SU-DHL-6 (cell line): ENCODE results near the gene CBFB.

Experiments
- EZH2phosphoT487 ChIP-seq: fragments of 200-600 bp; sonication (generic), shearing (Covaris generic); conservative IDR thresholded peaks from 2 replicates; pipeline ENCODE4 v1.6.1; 2018; ENCODE audit warnings: mild to moderate bottlenecking, antibody characterized with exemption, low read length, moderate library complexity, mixed read lengths
- TF ChIP-seq, protein P1 (sequence below): fragments of 200-600 bp; sonication (generic); IDR thresholded peaks from one replicate; pipeline ENCODE4 v1.5.1; 2017; ENCODE audit warnings: antibody characterized with exemption, mild to moderate bottlenecking, low read length, moderate library complexity; ENCODE audit not compliant: insufficient read depth, poor library complexity, severe bottlenecking

DNA sequence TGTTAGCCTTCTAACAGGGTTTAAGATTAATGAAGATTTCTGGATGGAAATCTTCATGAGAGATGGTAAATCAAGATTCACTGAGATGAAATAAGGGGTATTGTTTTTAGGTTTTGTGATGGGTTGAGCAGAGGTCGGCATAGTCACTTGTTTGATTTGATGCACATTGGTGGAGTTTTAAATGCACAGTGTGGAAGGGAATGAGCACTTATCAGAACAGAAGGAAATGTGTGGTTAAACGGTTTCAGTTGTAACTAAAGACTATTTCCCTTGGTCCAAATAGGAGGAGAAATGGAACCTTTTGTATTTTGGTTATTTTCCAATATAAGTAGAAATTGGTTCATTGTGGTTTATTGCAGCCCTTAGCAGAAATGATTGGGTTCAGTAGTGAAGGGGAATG is 34.1 kb downstream of the CBFB start:
- TF ChIP-seq, protein P1, sequence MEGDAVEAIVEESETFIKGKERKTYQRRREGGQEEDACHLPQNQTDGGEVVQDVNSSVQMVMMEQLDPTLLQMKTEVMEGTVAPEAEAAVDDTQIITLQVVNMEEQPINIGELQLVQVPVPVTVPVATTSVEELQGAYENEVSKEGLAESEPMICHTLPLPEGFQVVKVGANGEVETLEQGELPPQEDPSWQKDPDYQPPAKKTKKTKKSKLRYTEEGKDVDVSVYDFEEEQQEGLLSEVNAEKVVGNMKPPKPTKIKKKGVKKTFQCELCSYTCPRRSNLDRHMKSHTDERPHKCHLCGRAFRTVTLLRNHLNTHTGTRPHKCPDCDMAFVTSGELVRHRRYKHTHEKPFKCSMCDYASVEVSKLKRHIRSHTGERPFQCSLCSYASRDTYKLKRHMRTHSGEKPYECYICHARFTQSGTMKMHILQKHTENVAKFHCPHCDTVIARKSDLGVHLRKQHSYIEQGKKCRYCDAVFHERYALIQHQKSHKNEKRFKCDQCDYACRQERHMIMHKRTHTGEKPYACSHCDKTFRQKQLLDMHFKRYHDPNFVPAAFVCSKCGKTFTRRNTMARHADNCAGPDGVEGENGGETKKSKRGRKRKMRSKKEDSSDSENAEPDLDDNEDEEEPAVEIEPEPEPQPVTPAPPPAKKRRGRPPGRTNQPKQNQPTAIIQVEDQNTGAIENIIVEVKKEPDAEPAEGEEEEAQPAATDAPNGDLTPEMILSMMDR: no peak
- TF ChIP-seq EZH2phosphoT487: no peak
